ENCODE measurements around the gene EFNA5.
A peak's percentile ranks its signal among the peaks of the same experiment; 100 is the strongest.

The EFNA5 gene

GRCh38 chr5:107672211-107673038 is 1.7 kb upstream of the EFNA5 start:
- DNase-seq = peak; percentile 92

GRCh38 chr5:107671742-107672210 is 1.0 kb upstream of the EFNA5 start:
- DNase-seq = no peak

DNA sequence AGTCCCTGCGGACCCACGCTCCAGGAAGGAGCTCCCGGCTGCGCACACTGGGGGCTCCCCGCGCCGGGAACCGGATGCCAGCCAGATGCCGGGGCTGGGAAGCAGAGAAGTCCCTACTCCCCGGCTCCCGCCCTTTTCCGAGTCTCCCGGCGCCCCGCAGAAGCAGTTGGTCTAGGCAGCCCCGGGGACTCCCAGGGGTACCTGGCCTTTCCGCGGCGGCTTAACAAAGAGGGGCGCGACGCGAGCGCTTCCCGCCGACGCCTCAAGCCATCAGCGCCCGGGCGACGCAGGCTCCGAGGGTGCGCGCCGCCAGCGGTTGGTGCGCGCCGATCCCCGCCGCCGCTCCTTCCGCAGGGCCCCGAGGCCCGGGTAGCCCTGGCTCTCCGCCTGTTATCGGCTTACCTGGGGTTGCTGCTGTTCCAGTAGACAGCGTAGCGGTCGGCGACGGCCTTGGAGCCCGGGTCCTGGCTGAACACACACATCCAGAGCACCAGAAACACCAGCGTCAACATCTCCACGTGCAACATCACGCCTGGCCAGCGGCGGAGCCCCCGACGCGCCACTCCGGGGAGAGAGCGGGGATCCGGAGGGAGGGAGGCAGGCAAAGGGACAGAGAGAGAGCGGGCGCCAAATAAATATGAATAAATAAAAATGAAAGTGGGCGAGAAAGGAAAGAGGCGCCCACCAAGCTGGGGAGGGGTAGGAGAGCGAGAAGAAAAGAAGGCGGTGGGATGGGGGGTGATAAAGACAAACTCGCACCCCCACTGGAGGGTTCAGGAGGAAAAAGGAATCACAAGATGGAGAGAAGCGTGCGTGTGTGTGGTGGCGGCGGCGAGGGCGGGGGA is 428 bp downstream of the EFNA5 start:
- DNase-seq = peak; percentile 51

DNA sequence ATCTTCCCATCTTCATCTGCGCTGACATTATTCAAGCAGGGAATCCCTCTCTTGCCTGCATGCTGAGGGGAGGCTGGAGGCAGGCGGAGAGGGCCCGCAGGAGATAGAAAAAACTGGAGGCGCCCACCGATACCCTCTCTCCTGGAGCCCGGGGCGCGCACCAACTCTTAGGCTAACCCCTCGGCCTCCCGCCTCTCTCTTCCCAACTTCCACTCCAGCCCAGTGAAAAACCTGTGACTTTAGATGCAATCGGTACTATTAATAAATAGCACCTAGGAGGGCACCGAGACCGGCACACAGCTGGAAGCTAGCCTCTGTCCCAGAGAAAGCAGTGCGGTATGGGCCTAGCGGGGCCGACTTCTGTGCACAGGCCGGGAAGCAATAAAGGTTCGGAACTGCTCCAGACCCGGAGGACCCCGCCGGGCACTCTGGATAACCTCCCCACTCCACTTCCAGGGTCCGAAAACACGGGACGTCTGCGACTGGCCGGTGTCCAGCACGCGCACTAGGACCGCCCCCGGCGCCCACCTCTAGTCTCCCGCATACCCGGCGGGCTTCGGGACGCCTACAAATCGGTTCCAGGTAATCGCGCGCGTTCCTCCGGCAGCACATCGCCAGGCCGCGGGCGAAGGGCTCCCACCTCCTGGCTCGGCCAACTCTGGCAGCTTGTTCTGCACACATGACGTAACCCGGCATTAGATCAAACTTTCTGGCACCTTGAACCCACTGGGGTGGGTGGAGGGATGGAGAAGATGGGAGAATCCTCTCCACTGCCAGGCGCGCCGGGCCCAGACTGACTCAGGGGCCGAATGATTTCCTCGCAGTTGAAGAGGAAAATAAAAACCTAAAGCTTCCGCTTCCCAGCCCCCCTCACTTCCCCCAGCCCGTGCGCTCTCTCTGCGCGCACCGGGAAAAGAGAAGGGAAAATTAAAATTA is 1.4 kb downstream of the EFNA5 start:
- DNase-seq = peak; percentile 58

GRCh38 chr5:107668154-107669095 is 2.3 kb downstream of the EFNA5 start:
- no peak for DNase-seq

GRCh38 chr5:107666051-107666655 is 4.6 kb downstream of the EFNA5 start:
- DNase-seq = no peak

- DNase-seq = no peak
Observed at GRCh38 chr5:107665036-107665570, 5.6 kb downstream of the EFNA5 start.

GRCh38 chr5:107663697-107664096 is 7.0 kb downstream of the EFNA5 start:
- DNase-seq = no peak

DNA sequence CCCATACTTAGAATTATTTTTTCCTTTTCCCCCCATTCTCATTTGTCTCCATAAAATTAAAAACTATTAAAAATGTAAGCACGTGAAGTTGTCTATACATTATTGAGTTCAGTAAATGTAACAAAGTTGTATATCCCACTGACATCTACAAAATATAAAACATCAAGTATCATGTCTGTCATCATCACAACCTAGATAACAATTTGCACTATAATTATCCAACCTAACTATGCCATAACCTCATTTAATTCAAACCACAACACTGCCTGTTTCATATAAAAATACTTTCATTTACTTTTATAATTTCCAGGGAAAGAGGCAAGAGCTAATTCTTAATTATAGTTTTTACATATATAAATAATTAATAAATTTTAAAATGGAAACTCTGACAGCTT is 9.1 kb downstream of the EFNA5 start:
- no peak for DNase-seq

- no peak for DNase-seq
Observed at GRCh38 chr5:107661038-107661649, 9.6 kb downstream of the EFNA5 start.

DNA sequence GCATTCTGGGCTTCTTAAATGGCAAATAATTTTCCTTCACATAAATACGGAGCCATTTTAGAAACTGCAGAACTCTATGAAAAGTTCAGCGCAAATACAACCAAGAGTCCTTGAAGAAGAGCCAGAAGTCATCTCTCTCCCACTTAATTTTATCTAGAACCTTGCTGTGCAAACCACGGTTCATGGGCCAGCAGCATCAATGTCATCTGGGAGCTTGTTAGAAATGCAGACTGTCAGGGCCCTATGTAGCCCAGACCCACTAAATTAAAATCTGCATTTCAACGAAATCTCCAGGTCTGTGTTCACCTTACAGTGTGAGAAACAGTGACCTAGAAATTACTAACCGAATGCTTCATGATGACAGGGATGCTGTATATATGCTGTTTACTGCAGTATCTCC is 12.2 kb downstream of the EFNA5 start:
- no peak for DNase-seq

- DNase-seq = no peak
Observed at GRCh38 chr5:107655831-107656230, 14.9 kb downstream of the EFNA5 start.

- no peak for DNase-seq
Observed at GRCh38 chr5:107654827-107655226, 15.9 kb downstream of the EFNA5 start.

DNA sequence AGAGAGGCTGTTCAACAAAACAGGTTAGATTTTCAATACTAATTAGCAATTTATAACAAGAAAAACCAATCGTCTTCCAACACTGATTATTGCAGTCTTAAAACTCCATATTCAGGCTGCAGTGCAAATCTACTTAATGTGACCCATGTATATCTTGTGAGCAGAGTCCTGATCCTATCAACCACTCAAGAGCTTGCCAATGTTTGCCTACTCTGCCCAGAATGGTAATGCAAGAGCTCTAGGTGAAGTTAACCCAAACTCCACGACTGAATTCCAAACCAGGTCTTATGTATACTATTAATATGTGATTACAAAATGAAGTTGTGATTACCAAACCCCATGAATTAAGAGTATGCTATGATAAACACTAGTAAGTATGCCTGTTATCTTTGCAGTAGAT is 17.1 kb downstream of the EFNA5 start:
- DNase-seq = no peak

- DNase-seq = no peak
Observed at GRCh38 chr5:107652839-107653607, 17.7 kb downstream of the EFNA5 start.

- DNase-seq = no peak
Observed at GRCh38 chr5:107652408-107652807, 18.3 kb downstream of the EFNA5 start.

- DNase-seq = no peak
Observed at GRCh38 chr5:107651325-107651724, 19.4 kb downstream of the EFNA5 start.

DNA sequence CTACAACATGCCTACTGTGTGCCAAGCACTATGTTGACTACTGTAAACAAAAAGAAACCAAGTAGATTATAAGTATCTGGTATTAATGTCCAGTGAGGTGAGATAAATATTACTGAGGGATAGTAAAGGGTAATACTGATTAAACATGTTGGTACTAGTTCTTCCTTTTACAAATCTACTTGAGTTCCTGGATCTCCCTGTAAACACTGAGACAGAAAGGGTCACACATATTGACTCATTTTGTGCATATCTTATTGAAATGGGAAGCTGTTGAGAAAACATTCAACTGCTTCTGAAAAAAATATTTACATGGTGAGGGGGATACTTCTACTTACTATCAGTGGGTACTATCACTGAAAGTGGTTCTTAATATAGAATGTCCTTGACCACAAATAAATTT is 24.3 kb downstream of the EFNA5 start:
- no peak for DNase-seq

- no peak for DNase-seq
Observed at GRCh38 chr5:107640568-107640967, 30.2 kb downstream of the EFNA5 start.

- no peak for DNase-seq
Observed at GRCh38 chr5:107639990-107640389, 30.7 kb downstream of the EFNA5 start.
